Adrenal gland (tissue), 12 donors: ENCODE results near the gene PLA2G4F. TPM values are rescaled to one million over a fixed set of nuclear protein-coding genes. Genes with fewer than 3 reads are reported as not detected.
A peak's percentile ranks its signal among the peaks of the same experiment; 100 is the strongest.

Experiments
- DNase-seq, 7 donors: peaks; one replicate each; pipeline ENCODE4 v3.0.0-alpha.2; 2019 to 2020
- H3K27ac ChIP-seq, 5 donors: fragments of 200-600 bp; sonication (generic) in 4 of 5; 1 replicate in 3 of 5; 2 replicates in 2 of 5; pipeline versions ENCODE4 v1.5.1 to v1.8.0; 2016 to 2020; ENCODE audit warnings: mild to moderate bottlenecking in 1 of 5
- H3K27me3 ChIP-seq: fragments of 200-600 bp; 2 replicates; pipeline ENCODE4 v1.8.0; 2021
- H3K36me3 ChIP-seq, 2 donors: fragments of 200-600 bp; replicated peaks in 1 of 2; 1 replicate in 1 of 2; 2 replicates in 1 of 2; pipeline versions ENCODE4 v1.5.1 to v1.8.0; 2018 to 2022
- H3K4me1 ChIP-seq, 2 donors: fragments of 200-600 bp; replicated peaks in 1 of 2; 1 replicate in 1 of 2; 2 replicates in 1 of 2; pipeline versions ENCODE4 v1.5.1 to v1.8.0; 2018 to 2021
- H3K4me3 ChIP-seq, 4 donors: fragments of 200-600 bp; sonication (generic) in 3 of 4; one replicate each; pipeline ENCODE4 v1.5.1; 2016 to 2018
- H3K9me3 ChIP-seq, 3 donors: fragments of 200-600 bp; sonication (generic) in 1 of 3; replicated peaks in 1 of 3; 1 replicate in 2 of 3; 2 replicates in 1 of 3; pipeline versions ENCODE4 v1.5.1 to v1.8.0; 2016 to 2021
- CTCF ChIP-seq, 6 experiments: fragments of 450-650 bp in 4 of 6; fragments of 200-600 bp in 2 of 6; sonication (generic) in 1 of 6; IDR thresholded peaks; 1 replicate in 5 of 6; 2 replicates in 1 of 6; pipeline versions ENCODE4 v1.5.1 to v1.8.0; 2016 to 2021; ENCODE audit warnings: antibody characterized with exemption in 6 of 6, mild to moderate bottlenecking in 2 of 6, moderate library complexity in 1 of 6
- POLR2A ChIP-seq, 2 donors: fragments of 450-650 bp; IDR thresholded peaks; one replicate each; pipeline ENCODE4 v1.6.1; 2017; ENCODE audit warnings: antibody characterized with exemption in 2 of 2, mild to moderate bottlenecking in 2 of 2, moderate library complexity in 1 of 2
- WGBS, 4 donors: extraction: QIAGEN DNeasy Blood & Tissue Kit in 2 of 4; methylation state at CpG; one replicate each; pipeline versions ENCODE4 v1.1.5 to v1.1.7; 2013 to 2017; 5-methylcytosine and 5-hydroxymethylcytosine counted together
- intact Hi-C, 2 donors: fragments of 100-400 bp; cut with DNase I; formaldehyde crosslinking; loops; one replicate each; pipeline versions ENCODE4 v1.14.1 to v1.15.0; 2022 to 2023
- polyA plus RNA-seq, 3 donors: library from polyadenylated mRNA; stranded (reverse); fragments of 200-250 nt in 2 of 3; fragments of 350-450 nt in 1 of 3; fragmentation: Illumina TruSeq in 1 of 3; extraction: RNeasy Lipid Tissue Mini Kit (QIAGEN cat#74804) in 1 of 3; gene quantifications; one replicate each; pipeline ENCODE4 v1.2.3, GENCODE V29; 2013 to 2014
- total RNA-seq, 9 donors: library from RNA; depleted of rRNA in 4 of 9; stranded (reverse); fragments of >200 nt in 4 of 9; fragments of 120-200 nt in 1 of 9; fragmentation: NEBNext Ultra II Directional in 1 of 9; extraction: Animal tissue kit (Norgen Biotek cat#: 25700) in 1 of 9; gene quantifications; one replicate each; pipeline versions ENCODE4 v1.1.0 to v1.2.4, GENCODE V29; 2013 to 2023
- donor health status: healthy with polysubstance abuse.
- donor health status: Bipolar disorder and iron deficiency.
- donor health status: DM: yes; HTN: yes; CAD: no.
- donor health status: DM: no; HTN: no; CAD: no.
- donor health status: DM: no; HTN: no; CAD: no.
- donor health status: DM: yes; HTN: yes; CAD: no.

PLA2G4F gene
- total and polyA plus RNA-seq, 12 donors = 0.03 to 0.29 (median 0.11) TPM; not detected in 9

GRCh38 chr15:42133886-42134502, 22.4 kb downstream of the PLA2G4F start:
- peaks cover 11% of the 10 kb centered on the region for H3K27me3 ChIP-seq
- intact Hi-C loops = no loop called here
- peak in 5 of 7 donors; percentile 51 to 60 (median 54) for DNase-seq
- no peaks in the 10 kb centered on the region for H3K36me3 ChIP-seq
- 62 to 75% (median 65%) methylated on average over 11 of the region's 11 CpGs for WGBS, 4 donors
- H3K4me3 ChIP-seq = no peak overlapping the region
- no peak overlapping the region for H3K27ac ChIP-seq
- H3K9me3 ChIP-seq = no peaks in the 10 kb centered on the region
- no peaks in the 10 kb centered on the region for H3K4me1 ChIP-seq
- TF ChIP-seq CTCF (IDR thresholded peaks at IDR 0.05) (peak; percentile 28 to 56 (median 48)), POLR2A (IDR thresholded peaks at IDR 0.05) (no peak)

DNA sequence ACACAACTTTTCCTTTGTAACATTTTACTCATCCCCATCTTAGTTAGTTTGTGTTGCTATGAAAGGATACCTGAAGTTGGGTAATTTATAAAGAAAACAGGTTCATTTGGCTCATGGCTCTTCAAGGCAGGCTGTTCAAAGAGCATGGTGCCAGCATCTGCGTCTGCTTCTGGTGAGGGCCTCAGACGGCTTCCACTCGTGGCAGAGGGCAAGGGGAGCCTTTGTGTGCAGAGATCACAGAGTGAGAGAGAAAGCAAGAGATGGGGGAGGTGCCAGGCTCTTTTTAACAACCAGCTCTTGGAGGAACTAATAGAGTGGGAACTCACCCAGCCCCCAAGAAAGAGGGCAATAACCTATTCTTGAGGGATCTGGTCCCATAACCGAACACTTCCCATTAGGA, 23.1 kb downstream of the PLA2G4F start:
- intact Hi-C loops = no loop called here
- Histone ChIP-seq H3K27ac (no peak overlapping the region), H3K4me1 (no peaks in the 10 kb centered on the region), H3K36me3 (no peaks in the 10 kb centered on the region), H3K4me3 (no peak overlapping the region), H3K27me3 (peaks cover 13% of the 10 kb centered on the region), H3K9me3 (no peaks in the 10 kb centered on the region)
- DNase-seq = peak in 1 of 7 donors; percentile 10
- no peak for TF ChIP-seq CTCF (IDR thresholded peaks at IDR 0.05)
- TF ChIP-seq POLR2A (IDR thresholded peaks at IDR 0.05) = no peak
- WGBS, 4 donors = 83 to 89% (median 87%) methylated on average over 4 of the region's 4 CpGs

DNA sequence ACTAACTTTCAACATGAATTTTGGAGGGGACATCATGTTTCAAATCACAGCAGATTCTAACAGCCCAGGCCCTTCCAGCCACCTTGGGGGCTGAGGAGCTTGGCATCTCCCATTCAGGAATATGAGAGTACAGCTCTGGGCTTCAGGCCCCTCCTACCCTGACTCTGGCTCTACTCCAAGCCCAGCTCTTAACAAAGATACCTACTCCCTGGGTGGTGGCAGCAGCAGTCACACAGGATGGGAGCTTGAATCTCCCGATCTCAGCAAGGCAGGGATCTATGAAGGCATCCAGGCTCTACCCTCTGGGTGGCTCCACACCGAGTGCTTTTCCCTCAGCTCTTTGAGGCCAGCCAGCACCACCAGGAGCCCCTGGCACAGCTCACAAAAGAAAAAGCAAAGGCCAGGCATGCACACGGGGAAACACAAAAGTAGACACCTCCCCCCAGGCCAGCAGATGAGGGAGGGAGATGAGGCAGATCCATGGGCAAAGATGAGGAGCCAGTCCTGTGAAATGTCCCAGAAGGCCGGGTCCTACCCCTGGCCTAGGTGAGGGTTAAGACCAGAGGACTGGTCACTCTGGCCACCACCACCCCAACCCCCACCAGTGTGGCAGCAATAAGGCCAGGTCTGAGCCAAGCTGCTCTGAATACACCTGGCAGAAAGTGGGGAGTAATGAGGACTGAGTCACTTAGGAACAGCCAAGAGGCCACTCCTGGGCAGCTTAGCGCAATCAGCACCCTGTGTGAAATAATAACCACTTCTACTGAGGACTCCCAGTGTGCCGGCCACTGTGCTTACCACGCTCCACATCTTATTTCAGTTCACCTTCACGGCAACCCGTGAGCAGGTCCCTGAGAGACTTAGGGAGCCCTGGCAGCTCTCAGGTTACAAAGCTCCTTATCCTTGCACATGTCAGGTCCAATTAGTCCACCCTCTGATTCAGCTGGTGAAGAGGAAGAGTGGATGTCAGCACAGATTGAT, 24.3 kb downstream of the PLA2G4F start:
- no peaks in the 10 kb centered on the region for H3K9me3 ChIP-seq
- no peaks in the 10 kb centered on the region for H3K36me3 ChIP-seq
- H3K27me3 ChIP-seq = peaks cover 13% of the 10 kb centered on the region
- TF ChIP-seq POLR2A (IDR thresholded peaks at IDR 0.05) (no peak), CTCF (IDR thresholded peaks at IDR 0.05) (no peak)
- H3K4me3 ChIP-seq = no peak overlapping the region
- no peak overlapping the region for H3K27ac ChIP-seq
- intact Hi-C loops = no loop called here
- WGBS, 4 donors = 77 to 87% (median 82%) methylated on average over 8 to 9 of the region's 9 CpGs
- DNase-seq = peak in 1 of 7 donors; percentile 24
- no peaks in the 10 kb centered on the region for H3K4me1 ChIP-seq

DNA sequence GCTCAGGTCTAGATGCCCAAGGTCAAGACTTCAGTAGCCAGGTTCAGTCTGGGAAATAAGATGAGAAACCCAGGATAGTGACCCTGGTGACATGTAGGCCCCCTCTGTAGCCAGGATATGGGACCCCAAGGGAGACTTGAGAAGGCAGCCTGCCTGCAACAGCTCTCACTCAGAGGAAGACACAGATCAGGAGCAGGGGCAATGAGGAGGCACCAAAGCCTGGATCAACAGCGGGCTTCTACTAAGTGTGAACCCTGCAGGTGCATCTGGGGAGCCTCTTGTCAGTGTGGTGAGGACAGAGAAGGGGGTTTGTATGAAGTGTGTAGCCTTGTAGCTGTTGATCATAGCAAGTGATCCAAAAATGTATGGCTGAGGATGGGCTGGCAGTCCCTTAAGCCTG, 25.4 kb downstream of the PLA2G4F start:
- H3K9me3 ChIP-seq = no peaks in the 10 kb centered on the region
- intact Hi-C loops = no loop called here
- no peak overlapping the region for H3K4me3 ChIP-seq
- peak in 1 of 7 donors; percentile 7 for DNase-seq
- peaks cover 13% of the 10 kb centered on the region for H3K27me3 ChIP-seq
- TF ChIP-seq POLR2A (IDR thresholded peaks at IDR 0.05) (no peak), CTCF (IDR thresholded peaks at IDR 0.05) (no peak)
- 92 to 100% (median 98%) methylated on average over 1 of the region's 1 CpG for WGBS, 4 donors
- H3K4me1 ChIP-seq = no peaks in the 10 kb centered on the region
- H3K36me3 ChIP-seq = no peaks in the 10 kb centered on the region
- H3K27ac ChIP-seq = no peak overlapping the region
